OCI-LY1 (cell line): ENCODE results near the gene EMSY.

ENCODE experiments used
- EZH2 ChIP-seq: fragments of 200-600 bp; sonication (generic), shearing (Covaris generic); IDR thresholded peaks from 2 replicates; pipeline ENCODE4 v1.8.0; 2017; ENCODE audit warnings: borderline replicate concordance, mixed run types, mild to moderate bottlenecking, antibody characterized with exemption, low read length, moderate library complexity, mixed read lengths
- TF ChIP-seq, protein P1 (sequence below): fragments of 200-600 bp; sonication (generic), shearing (Covaris generic); IDR thresholded peaks from 2 replicates; pipeline ENCODE4 v1.5.1; 2017; ENCODE audit warnings: mild to moderate bottlenecking, antibody characterized with exemption, low read length, moderate library complexity, mixed read lengths

DNA sequence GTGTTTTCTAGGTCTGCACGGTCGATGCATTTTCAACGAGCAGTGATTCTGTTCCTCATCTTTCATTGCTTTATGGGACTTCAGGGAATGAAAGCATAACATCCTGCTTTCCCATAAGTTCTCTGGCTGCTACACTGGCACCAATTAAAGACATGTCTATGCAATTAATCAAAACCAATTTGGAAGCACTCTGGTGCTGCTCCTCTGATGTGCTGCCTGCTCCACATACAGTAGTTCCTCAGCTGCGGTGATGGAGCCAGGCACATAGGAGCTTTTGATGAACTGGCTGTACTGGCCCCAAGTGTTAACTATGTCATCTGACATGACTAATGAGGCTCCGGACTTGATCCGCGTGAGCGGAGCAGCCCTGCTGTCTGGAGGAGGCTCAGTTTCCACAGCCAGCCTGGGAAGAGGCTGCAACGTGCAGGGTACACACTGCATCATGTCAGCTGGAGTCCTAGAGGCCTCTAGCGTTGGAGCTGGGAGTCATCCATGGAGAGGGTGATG, 33.9 kb upstream of the EMSY start:
- TF ChIP-seq, protein P1, sequence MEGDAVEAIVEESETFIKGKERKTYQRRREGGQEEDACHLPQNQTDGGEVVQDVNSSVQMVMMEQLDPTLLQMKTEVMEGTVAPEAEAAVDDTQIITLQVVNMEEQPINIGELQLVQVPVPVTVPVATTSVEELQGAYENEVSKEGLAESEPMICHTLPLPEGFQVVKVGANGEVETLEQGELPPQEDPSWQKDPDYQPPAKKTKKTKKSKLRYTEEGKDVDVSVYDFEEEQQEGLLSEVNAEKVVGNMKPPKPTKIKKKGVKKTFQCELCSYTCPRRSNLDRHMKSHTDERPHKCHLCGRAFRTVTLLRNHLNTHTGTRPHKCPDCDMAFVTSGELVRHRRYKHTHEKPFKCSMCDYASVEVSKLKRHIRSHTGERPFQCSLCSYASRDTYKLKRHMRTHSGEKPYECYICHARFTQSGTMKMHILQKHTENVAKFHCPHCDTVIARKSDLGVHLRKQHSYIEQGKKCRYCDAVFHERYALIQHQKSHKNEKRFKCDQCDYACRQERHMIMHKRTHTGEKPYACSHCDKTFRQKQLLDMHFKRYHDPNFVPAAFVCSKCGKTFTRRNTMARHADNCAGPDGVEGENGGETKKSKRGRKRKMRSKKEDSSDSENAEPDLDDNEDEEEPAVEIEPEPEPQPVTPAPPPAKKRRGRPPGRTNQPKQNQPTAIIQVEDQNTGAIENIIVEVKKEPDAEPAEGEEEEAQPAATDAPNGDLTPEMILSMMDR = no peak
- TF ChIP-seq EZH2 = no peak
